Cardiac fibroblast (primary cell): ENCODE data around the gene PRRX1.

Experiments
- DNase-seq, 2 donors: peaks; one replicate each; pipeline versions ENCODE4 v3.0.0 to v3.0.0-alpha.2; 2010; ENCODE audit warnings: low read depth in 2 of 2
- H3K4me3 ChIP-seq, 2 donors: replicated peaks in 1 of 2; 1 replicate in 1 of 2; 2 replicates in 1 of 2; pipeline ENCODE4 v1.5.1; 2011; ENCODE audit warnings: low read depth in 2 of 2, low read length in 2 of 2, mild to moderate bottlenecking in 2 of 2, moderate library complexity in 1 of 2
- CTCF ChIP-seq: IDR thresholded peaks from one replicate; pipeline ENCODE4 v1.5.1; 2011; ENCODE audit warnings: low read depth, mild to moderate bottlenecking, low read length, inconsistent platforms

PRRX1 gene

GRCh38 chr1:170675865-170676264 lies 11.9 kb downstream of the PRRX1 start:
- TF ChIP-seq CTCF = no peak
- DNase-seq = no peak

GRCh38 chr1:170676628-170677027 lies 12.7 kb downstream of the PRRX1 start:
- DNase-seq = peak; percentile 55 to 78
- H3K4me3 ChIP-seq = no peak overlapping the region
- TF ChIP-seq CTCF = no peak

More at GRCh38 chr1:170675865-170676264, 11.9 kb downstream of the PRRX1 start:
- no peak overlapping the region for H3K4me3 ChIP-seq

GRCh38 chr1:170678027-170678600 lies 14.2 kb downstream of the PRRX1 start:
- H3K4me3 ChIP-seq = no peak overlapping the region
- peak in 1 of 2 donors; percentile 33 for DNase-seq
- TF ChIP-seq CTCF = no peak

GRCh38 chr1:170680428-170680827 lies 16.5 kb downstream of the PRRX1 start:
- DNase-seq = peak; percentile 79 to 89
- no peak overlapping the region for H3K4me3 ChIP-seq
- no peak for TF ChIP-seq CTCF

- no peak for TF ChIP-seq CTCF
- DNase-seq = peak; percentile 51 to 65
Observed at GRCh38 chr1:170682169-170682568, 18.2 kb downstream of the PRRX1 start.

GRCh38 chr1:170682809-170683208 lies 18.9 kb downstream of the PRRX1 start:
- no peak overlapping the region for H3K4me3 ChIP-seq
- TF ChIP-seq CTCF = no peak
- no peak for DNase-seq

More at GRCh38 chr1:170682169-170682568, 18.2 kb downstream of the PRRX1 start:
- H3K4me3 ChIP-seq = no peak overlapping the region

- H3K4me3 ChIP-seq = no peak overlapping the region
- DNase-seq = peak; percentile 50 to 89
- TF ChIP-seq CTCF = no peak
Observed at GRCh38 chr1:170685166-170685565, 21.2 kb downstream of the PRRX1 start.
